Fibroblast of lung (primary cell): ENCODE measurements around the gene COMMD8. TPM values are rescaled to one million over a fixed set of nuclear protein-coding genes. Genes with fewer than 3 reads are reported as not detected.

ENCODE experiments used
- DNase-seq, 2 donors: peaks; one replicate each; pipeline versions ENCODE4 v3.0.0 to v3.0.0-alpha.2; 2010; ENCODE audit warnings: low read depth in 2 of 2
- H2AFZ ChIP-seq: 2 replicates; pipeline ENCODE4 v1.5.1; 2012; ENCODE audit warnings: low read length, control low read depth, inconsistent platforms
- H3K27ac ChIP-seq: 2 replicates; pipeline ENCODE4 v1.5.1; 2011; ENCODE audit warnings: low read length, control low read depth; ENCODE audit not compliant: insufficient read depth
- H3K27me3 ChIP-seq: 2 replicates; pipeline ENCODE4 v1.5.1; 2011; ENCODE audit warnings: mild to moderate bottlenecking, low read length; ENCODE audit not compliant: control insufficient read depth, insufficient read depth
- H3K36me3 ChIP-seq: 2 replicates; pipeline ENCODE4 v1.5.1; 2011; ENCODE audit warnings: low read length; ENCODE audit not compliant: control insufficient read depth, insufficient read depth
- H3K4me1 ChIP-seq: 2 replicates; pipeline ENCODE4 v1.5.1; 2011; ENCODE audit warnings: low read length; ENCODE audit not compliant: control insufficient read depth, insufficient read depth; ENCODE audit errors: extremely low read depth
- H3K4me2 ChIP-seq: 2 replicates; pipeline ENCODE4 v1.5.1; 2011; ENCODE audit warnings: low read length, control low read depth; ENCODE audit not compliant: insufficient read depth; ENCODE audit errors: extremely low read depth
- H3K4me3 ChIP-seq, 4 experiments: fragments of 200-600 bp in 1 of 4; sonication (generic) in 1 of 4; replicated peaks in 1 of 4; 2 replicates each; pipeline ENCODE4 v1.5.1; 2011 to 2016; ENCODE audit warnings: low read length in 4 of 4, low read depth in 3 of 4, mild to moderate bottlenecking in 3 of 4, control low read depth in 2 of 4, inconsistent platforms in 1 of 4, mixed read lengths in 1 of 4; ENCODE audit not compliant: insufficient read depth in 1 of 4; ENCODE audit errors: control extremely low read depth in 1 of 4
- H3K79me2 ChIP-seq: 2 replicates; pipeline ENCODE4 v1.5.1; 2012; ENCODE audit warnings: mild to moderate bottlenecking, low read length, inconsistent platforms; ENCODE audit not compliant: control insufficient read depth, insufficient read depth
- H3K9ac ChIP-seq: 2 replicates; pipeline ENCODE4 v1.5.1; 2011; ENCODE audit warnings: mild to moderate bottlenecking, low read length, control low read depth; ENCODE audit not compliant: insufficient read depth
- H3K9me3 ChIP-seq: 2 replicates; pipeline ENCODE4 v1.5.1; 2012; ENCODE audit warnings: low read depth, low read length; ENCODE audit not compliant: control insufficient read depth, insufficient read depth
- H4K20me1 ChIP-seq: 2 replicates; pipeline ENCODE4 v1.5.1; 2011; ENCODE audit warnings: low read length; ENCODE audit not compliant: control insufficient read depth, insufficient read depth; ENCODE audit errors: extremely low read depth
- EZH2 ChIP-seq: IDR thresholded peaks from 2 replicates; pipeline ENCODE4 v1.5.1; 2012; ENCODE audit warnings: low read length, control low read depth, mild to moderate bottlenecking; ENCODE audit errors: missing control alignments
- polyA plus RNA-seq, 2 donors: library from polyadenylated mRNA; depleted of rRNA in 1 of 2; stranded (reverse) in 1 of 2; unstranded in 1 of 2; fragments of >200 nt; gene quantifications; 2 replicates each; pipeline ENCODE4 v1.2.1, GENCODE V29; 2011 to 2012; ENCODE audit warnings: missing spikeins in 1 of 2
- total RNA-seq: library from RNA; depleted of rRNA; stranded (reverse); fragments of >200 nt; gene quantifications from 2 replicates; pipeline ENCODE4 v1.2.1, GENCODE V29; 2014
- TF ChIP-seq, protein P1 (sequence below), 2 donors: IDR thresholded peaks in 1 of 2; conservative IDR thresholded peaks in 1 of 2; 1 replicate in 1 of 2; 2 replicates in 1 of 2; pipeline ENCODE4 v1.5.1; 2011 to 2012; ENCODE audit warnings: low read length in 2 of 2, control low read depth in 1 of 2, inconsistent platforms in 1 of 2, low read depth in 1 of 2, mild to moderate bottlenecking in 1 of 2

COMMD8 gene
- total and polyA plus RNA-seq, 2 donors (not counting 1 experiment from before 2014, with no cell fraction given): 29.6 to 31.5 TPM

DNA sequence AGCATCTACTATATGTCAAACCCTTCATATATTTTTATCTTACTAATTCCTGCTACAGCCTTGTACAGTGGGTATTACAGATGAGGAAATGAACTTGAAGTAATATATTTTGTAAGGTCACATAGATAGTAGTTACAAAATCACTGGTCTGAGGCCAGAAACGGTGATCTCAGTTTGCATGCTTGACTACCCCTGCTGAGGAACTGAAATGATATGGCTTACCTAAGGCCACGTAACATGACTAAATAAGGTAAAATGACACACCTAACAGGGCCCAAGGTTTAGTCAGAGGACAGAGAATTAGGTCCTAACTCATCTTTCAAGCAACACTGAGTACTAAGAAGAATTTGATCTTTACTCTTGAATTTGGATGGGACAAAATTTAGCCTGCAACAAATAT is 1.5 kb upstream of the COMMD8 start:
- Histone ChIP-seq H4K20me1 (no peaks in the 10 kb centered on the region), H3K9me3 (no peaks in the 10 kb centered on the region), H3K4me3 (no peak overlapping the region), H2AFZ (no peak overlapping the region), H3K4me2 (no peak overlapping the region), H3K27ac (no peak overlapping the region), H3K9ac (no peak overlapping the region), H3K79me2 (peaks cover 6% of the 10 kb centered on the region), H3K27me3 (no peaks in the 10 kb centered on the region), H3K36me3 (no peaks in the 10 kb centered on the region), H3K4me1 (no peaks in the 10 kb centered on the region)
- TF ChIP-seq, protein P1, sequence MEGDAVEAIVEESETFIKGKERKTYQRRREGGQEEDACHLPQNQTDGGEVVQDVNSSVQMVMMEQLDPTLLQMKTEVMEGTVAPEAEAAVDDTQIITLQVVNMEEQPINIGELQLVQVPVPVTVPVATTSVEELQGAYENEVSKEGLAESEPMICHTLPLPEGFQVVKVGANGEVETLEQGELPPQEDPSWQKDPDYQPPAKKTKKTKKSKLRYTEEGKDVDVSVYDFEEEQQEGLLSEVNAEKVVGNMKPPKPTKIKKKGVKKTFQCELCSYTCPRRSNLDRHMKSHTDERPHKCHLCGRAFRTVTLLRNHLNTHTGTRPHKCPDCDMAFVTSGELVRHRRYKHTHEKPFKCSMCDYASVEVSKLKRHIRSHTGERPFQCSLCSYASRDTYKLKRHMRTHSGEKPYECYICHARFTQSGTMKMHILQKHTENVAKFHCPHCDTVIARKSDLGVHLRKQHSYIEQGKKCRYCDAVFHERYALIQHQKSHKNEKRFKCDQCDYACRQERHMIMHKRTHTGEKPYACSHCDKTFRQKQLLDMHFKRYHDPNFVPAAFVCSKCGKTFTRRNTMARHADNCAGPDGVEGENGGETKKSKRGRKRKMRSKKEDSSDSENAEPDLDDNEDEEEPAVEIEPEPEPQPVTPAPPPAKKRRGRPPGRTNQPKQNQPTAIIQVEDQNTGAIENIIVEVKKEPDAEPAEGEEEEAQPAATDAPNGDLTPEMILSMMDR (conservative IDR thresholded peaks at IDR 0.05 in 1 of 2, IDR thresholded peaks at IDR 0.05 in 1 of 2; ENCODE audit: low read depth in 1 of 2, low read length in 2 of 2): no peak
- TF ChIP-seq EZH2: no peak
- DNase-seq: no peak

DNA sequence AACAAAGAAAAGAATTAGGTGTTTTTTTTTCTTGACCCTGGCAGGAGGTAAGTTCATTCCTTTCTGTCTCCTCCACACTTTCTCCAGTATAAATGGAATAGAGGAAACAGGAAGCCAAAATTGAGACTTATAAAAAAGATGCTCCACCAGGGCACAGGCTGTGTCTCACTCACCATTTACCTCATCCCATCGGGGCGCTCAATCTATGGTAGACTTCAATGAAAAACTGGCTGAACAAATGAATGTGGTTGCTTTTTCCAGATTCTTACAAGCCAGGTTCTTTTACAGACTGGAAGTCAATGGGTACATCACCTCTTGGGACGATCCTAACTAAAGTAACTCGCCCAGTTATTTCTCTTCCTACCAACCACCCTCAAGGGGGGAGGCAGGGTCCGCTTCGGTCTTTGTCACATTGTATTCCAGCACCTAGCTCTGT is 685 bp downstream of the COMMD8 start:
- H3K27me3 ChIP-seq: no peaks in the 10 kb centered on the region
- peak overlapping the region; percentile 91 for H3K4me2 ChIP-seq
- peak; percentile 4 to 11 for DNase-seq
- H3K4me1 ChIP-seq: no peaks in the 10 kb centered on the region
- H3K27ac ChIP-seq: peak overlapping the region; percentile 81
- TF ChIP-seq, protein P1 (conservative IDR thresholded peaks at IDR 0.05 in 1 of 2, IDR thresholded peaks at IDR 0.05 in 1 of 2; ENCODE audit: low read depth in 1 of 2, low read length in 2 of 2): no peak
- no peak for TF ChIP-seq EZH2
- peaks cover 6% of the 10 kb centered on the region for H3K79me2 ChIP-seq
- peak overlapping the region; percentile 47 to 94 (median 78) for H3K4me3 ChIP-seq
- H3K9me3 ChIP-seq: no peaks in the 10 kb centered on the region
- no peaks in the 10 kb centered on the region for H4K20me1 ChIP-seq
- H2AFZ ChIP-seq: peak overlapping the region; percentile 13
- H3K9ac ChIP-seq: peak overlapping the region; percentile 85
- H3K36me3 ChIP-seq: no peaks in the 10 kb centered on the region

DNA sequence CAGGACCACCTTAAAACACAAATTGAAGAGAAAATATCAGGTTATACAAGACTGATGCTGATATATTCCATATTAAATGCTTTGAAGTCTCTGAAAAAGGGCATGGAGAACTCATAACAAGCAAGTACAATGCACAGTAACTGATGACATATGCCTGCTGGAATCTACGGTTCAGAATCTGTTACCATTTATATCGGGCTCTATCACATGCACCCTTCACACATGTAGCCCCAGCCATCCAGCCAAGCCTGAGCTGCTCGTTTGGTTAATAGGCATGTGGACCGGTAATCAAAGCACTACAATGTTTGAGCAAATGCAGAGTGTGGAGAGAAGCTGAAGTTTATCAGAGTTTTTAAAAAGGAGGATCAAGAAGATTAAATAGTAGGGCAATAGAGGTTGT is 11.8 kb downstream of the COMMD8 start:
- H3K9me3 ChIP-seq: no peaks in the 10 kb centered on the region
- no peaks in the 10 kb centered on the region for H3K4me1 ChIP-seq
- no peak overlapping the region for H3K9ac ChIP-seq
- no peak overlapping the region for H2AFZ ChIP-seq
- no peak overlapping the region for H3K4me2 ChIP-seq
- no peaks in the 10 kb centered on the region for H3K36me3 ChIP-seq
- H3K79me2 ChIP-seq: no peaks in the 10 kb centered on the region
- no peaks in the 10 kb centered on the region for H4K20me1 ChIP-seq
- H3K4me3 ChIP-seq: no peak overlapping the region
- no peaks in the 10 kb centered on the region for H3K27me3 ChIP-seq
- TF ChIP-seq, protein P1 (conservative IDR thresholded peaks at IDR 0.05 in 1 of 2, IDR thresholded peaks at IDR 0.05 in 1 of 2; ENCODE audit: low read depth in 1 of 2, low read length in 2 of 2): no peak
- TF ChIP-seq EZH2: no peak
- H3K27ac ChIP-seq: no peak overlapping the region
- peak; percentile 5 to 15 for DNase-seq
